Activated CD8-positive, alpha-beta memory T cell treated with anti-CD3 and anti-CD28 coated beads for 36 hours (primary cell): ENCODE data around the gene RASGRP1. TPM values are rescaled to one million over a fixed set of nuclear protein-coding genes. Genes with fewer than 3 reads are reported as not detected.

Experiments
- CTCF ChIA-PET: fragments of 350-600 bp; sonication (Branson Sonifier 250); formaldehyde crosslinking; loops from one replicate; lab custom pipeline; 2021; ENCODE audit warnings: antibody characterized with exemption; lab: Charles Lee
- POLR2A ChIA-PET: fragments of 350-600 bp; sonication (Branson Sonifier 250); formaldehyde crosslinking; loops from one replicate; lab custom pipeline; 2021; ENCODE audit warnings: antibody characterized with exemption; lab: Charles Lee
- total RNA-seq, 2 experiments: library from RNA; stranded (reverse); gene quantifications; one replicate each; pipeline ENCODE4 v1.2.3, GENCODE V29; 2021

Gene RASGRP1
- total RNA-seq, 2 experiments from 2014 or later, result 64.2 to 67.8 TPM

DNA sequence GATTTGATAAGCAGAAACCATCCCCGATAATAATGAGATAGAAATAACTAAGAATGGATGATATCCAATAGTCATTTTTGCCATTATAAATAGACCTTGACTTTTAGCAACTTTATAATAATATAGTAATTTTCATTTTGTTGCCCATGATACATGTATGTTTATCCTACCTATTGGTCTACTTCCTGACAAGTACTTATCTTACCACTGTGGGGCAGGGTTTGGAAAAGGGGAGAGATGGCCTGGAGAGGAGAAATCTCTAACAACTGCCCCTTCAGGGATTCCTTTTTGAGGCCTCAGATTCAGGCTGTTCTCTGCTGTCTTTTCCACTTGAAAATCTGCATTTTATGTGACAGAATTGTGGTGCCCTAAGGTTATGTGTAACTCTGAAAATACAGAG, 68.5 kb downstream of the RASGRP1 start:
- ChIA-PET POLR2A (interaction anchor here (1.1 kb wide), 1 partner anchor 9 kb away, joined by 4 read pairs; no protein-coding TSS in a partner anchor), CTCF (no interaction called here)

DNA sequence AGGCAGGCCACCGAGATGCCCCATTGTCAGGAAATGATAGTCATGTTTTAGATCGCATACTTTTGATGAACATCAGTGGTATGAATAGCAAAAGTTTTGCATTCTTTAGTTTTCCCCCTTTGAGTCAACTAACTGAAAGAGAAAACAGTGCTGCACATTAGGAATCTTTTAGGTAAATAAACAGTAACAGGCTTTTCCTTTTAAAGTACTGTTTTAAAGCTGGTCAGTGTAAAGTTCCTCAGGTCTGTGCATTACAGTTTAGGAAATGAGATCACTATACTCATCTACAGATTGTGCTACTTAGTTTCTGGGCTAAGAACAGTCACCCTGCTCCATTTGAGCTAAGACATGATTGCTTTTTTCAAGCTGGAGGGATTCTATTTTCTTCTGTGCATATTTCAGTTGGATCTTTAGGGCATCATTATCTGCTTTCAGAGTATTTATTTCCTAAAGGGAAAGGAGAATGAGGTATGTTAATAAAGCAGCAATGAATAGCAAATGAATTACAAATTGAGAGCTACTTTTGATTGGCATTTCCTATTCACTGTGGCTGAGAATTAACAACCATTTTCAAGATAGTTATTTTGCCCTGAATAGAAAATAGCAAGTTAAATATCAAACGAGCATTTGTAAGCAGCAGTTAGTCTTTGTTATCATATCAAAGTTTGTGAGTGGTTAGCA, 74.2 kb downstream of the RASGRP1 start:
- POLR2A ChIA-PET, result interaction anchor here (0.6 kb wide), 1 partner anchor 70 kb away, joined by 3 read pairs; no protein-coding TSS in a partner anchor

DNA sequence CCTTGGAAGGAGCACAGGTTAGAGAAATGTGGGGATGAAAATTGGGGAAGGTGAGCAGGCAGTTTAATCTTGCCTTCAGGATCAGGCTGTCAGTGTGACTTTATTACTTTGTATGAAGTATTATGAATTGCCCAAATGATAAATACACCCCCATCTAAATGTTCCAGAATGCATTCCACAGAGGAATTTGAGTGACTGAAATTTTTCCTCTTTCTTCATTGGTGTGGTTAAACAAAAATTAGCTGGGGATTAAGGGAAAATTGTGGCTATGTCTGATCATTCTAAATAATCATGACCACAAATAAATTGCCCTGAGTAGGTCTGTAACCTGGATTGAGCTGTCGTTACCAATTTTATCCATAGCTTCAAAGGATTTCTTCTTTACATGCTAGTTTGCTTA, 77.2 kb downstream of the RASGRP1 start:
- POLR2A ChIA-PET, result no interaction called here
- CTCF ChIA-PET, result interaction anchor here (0.9 kb wide), 1 partner anchor 210 kb away, joined by 4 read pairs; no protein-coding TSS in a partner anchor

More for the DNA sequence above, 74.2 kb downstream of the RASGRP1 start:
- CTCF ChIA-PET, result interaction anchor here (1.2 to 1.7 kb wide), 3 partner anchors 74 to 200 kb away, joined by 3 to 4 read pairs (median 4); partner anchors contain the start of gene RASGRP1

DNA sequence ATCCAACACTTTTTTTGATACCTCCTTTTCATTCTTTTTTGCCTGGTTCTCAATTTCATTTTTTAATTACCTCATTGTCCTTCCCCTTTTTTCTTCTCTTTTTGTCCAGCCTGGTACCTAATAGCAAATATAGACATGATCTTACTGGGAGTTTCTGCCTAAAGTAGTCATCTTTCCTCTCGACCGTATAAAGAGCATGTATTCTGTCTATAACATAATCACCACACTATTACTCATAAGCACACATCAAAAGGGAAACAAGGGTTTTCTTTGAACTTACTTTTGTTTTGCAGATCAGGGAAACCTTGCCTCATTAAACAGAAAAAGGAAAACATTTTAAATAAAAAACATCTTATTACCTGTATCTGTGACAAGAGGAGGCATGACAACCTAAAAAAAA, 77.7 kb downstream of the RASGRP1 start:
- CTCF ChIA-PET, result no interaction called here
- POLR2A ChIA-PET, result no interaction called here

DNA sequence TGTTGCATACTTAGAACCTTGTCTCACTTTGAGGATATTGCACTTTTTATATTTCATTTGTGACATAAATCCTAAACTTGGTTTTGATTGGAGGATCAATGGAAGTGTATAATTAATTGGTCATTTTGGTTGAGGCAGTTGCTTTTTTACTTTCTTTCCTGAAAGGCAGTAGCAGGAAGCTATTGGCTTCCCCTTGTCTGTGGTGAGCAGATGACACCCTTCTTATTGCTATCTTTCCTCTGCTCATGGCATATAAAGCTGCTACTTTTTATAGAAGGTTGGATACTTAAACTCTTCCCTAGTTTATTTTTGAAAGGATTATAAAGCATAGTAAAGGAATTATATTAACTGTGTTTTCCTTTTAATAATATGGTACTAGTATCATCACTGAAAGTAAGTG, 82.0 kb downstream of the RASGRP1 start:
- ChIA-PET CTCF (interaction anchor here (1.1 kb wide), 1 partner anchor 81 kb away, joined by 3 read pairs; the partner anchor contains the start of gene RASGRP1), POLR2A (no interaction called here)

DNA sequence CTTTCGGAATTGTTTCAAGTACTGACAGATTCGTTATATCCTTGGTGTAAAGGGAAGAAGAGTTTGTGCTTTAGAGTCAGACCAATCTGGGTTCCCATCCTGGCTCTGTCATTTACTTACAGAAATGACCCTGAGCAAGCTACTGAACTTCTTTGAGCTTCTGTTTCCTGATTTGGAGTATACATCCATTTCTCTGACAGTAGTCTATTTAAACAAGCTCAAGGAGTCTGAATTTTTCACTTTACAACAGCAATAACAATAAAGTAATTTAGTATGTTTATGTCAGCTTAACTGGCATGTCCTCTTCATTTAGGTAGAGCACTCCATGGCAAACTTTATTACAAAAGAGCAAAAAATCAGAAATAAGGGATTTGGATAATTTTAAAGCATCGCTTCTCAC, 82.9 kb downstream of the RASGRP1 start:
- ChIA-PET CTCF (interaction anchor here (1.1 kb wide), 1 partner anchor 82 kb away, joined by 3 read pairs; the partner anchor contains the start of gene RASGRP1), POLR2A (interaction anchor here (0.6 kb wide), 1 partner anchor 1382 kb away, joined by 10 read pairs; the partner anchor contains the start of gene MEIS2)

DNA sequence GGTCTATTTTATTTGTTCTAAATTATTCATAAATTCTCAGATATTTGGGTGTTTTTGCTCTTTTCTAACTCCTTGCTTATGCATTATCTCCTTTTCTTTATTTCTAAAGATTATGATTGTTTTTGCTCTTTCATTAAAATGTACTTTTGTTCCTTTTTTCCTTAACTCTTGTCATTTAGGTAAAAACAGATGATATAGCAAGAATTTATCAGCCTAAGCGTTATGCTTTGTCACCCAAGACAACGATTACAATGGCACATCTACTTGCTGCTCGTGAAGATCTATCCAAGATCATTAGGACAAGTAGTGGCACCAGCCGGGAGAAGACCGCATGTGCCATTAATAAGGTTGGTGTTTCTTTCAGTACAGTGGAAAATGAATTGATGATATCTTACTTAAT, 83.5 kb downstream of the RASGRP1 start:
- ChIA-PET CTCF (no interaction called here), POLR2A (no interaction called here)

DNA sequence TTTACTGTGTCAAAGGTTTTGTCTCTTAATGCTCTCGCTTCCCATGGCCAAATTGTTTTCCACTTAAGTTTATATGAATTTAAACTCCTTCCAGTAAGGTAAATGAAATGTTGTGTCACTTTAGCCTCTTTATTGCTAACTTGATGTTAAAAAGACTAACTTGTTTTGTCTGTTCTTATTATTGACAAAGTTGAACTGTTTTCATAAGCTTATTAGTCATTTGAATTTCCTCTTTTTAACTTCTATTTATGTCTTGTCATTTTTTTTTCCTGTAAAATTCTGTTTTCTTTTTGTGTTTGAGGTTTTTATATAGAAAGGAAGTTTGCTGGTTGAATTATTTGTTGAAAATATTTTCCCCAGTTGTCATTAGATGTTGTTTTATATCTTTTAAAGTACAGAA, 84.9 kb downstream of the RASGRP1 start:
- POLR2A ChIA-PET, result no interaction called here
- CTCF ChIA-PET, result interaction anchor here (1.8 to 2.1 kb wide), 2 partner anchors 211 to 220 kb away, joined by 4 read pairs; no protein-coding TSS in a partner anchor

DNA sequence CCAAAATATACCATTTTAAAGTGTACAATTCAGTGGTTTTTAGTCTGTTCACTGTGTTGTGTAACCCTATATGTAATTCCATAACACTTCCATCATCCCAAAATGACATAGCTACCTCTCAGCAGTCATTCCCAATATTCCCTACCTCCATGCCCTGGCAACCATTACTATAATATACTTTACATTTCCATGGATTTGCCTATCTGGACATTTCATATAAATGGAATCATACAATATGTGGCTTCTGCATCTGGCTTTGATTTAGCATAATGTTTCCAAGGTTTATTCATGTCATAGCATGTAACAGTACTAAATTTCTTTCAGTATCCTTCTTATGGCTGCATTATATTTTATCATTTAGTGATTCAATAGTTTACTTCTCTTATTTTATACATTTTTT, 85.3 kb downstream of the RASGRP1 start:
- CTCF ChIA-PET, result interaction anchor here (1.7 to 2.1 kb wide), 3 partner anchors 10 to 221 kb away, joined by 4 to 5 read pairs (median 4); no protein-coding TSS in a partner anchor
- POLR2A ChIA-PET, result no interaction called here

DNA sequence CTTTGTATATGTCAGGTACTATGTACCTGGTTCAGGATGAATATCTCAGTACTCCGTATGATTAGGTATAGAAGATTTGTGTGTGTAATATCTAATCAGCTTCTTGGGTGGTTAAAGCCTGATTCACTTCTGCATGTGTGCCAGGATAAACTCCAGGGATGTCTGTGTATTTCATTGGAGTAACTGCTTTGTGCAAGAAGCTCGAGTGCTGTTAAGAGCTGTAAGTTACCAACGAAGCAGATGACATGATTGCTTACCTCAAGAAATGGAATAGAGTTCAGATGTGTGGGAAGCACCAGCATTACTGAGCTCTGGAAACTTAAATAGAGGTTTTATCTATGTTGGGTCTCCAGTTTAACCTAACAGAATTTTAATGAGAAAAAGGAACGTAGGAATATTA, 87.0 kb downstream of the RASGRP1 start:
- POLR2A ChIA-PET, result no interaction called here
- CTCF ChIA-PET, result interaction anchor here (1.4 to 2.5 kb wide), 4 partner anchors 8 to 221 kb away, joined by 4 to 7 read pairs (median 6); no protein-coding TSS in a partner anchor

DNA sequence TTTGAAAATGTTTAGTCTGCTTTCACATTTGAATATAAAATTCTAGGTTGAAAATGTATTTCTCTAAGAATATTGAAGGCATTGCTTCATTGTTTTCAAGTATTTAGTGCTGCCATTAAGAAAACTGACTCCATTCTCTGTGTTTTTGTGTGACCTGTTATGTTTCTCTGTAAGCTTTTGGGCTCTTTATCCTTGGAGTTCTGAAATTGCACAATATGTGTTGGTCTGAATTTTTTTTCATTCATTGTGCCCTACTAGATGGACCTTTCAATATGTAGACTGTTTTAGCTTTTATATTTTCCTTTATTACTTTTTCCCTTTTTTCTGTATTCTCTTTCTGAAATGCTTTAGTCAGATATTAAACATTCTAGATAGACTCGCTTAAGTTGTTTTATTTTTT, 88.5 kb downstream of the RASGRP1 start:
- POLR2A ChIA-PET, result no interaction called here
- CTCF ChIA-PET, result interaction anchor here (1.8 kb wide), 1 partner anchor 223 kb away, joined by 4 read pairs; no protein-coding TSS in a partner anchor

DNA sequence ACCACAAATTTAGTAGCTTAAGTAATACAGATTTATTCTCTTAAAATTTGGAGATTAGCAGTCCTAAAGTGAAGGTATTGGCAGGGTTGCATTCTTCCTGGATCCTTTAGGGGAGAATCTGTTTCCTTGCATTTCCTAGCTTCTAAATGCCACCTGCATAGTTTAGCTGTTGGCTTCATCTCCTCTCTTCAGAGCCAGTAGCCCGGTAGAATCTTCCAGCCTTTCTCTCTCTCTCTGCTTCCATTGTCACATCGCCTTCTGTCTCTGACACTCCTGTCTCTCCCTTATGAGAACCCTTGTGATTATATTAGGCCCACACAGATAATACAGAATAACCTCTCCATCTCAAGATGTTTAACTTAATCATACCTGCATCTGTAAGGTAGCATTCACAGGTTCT, 89.3 kb downstream of the RASGRP1 start:
- POLR2A ChIA-PET, result interaction anchor here (1.0 to 1.9 kb wide), 2 partner anchors 35 to 89 kb away, joined by 3 to 6 read pairs; partner anchors contain the start of gene RASGRP1
- CTCF ChIA-PET, result interaction anchor here (1.7 to 1.8 kb wide), 2 partner anchors 214 to 224 kb away, joined by 4 to 14 read pairs; no protein-coding TSS in a partner anchor

DNA sequence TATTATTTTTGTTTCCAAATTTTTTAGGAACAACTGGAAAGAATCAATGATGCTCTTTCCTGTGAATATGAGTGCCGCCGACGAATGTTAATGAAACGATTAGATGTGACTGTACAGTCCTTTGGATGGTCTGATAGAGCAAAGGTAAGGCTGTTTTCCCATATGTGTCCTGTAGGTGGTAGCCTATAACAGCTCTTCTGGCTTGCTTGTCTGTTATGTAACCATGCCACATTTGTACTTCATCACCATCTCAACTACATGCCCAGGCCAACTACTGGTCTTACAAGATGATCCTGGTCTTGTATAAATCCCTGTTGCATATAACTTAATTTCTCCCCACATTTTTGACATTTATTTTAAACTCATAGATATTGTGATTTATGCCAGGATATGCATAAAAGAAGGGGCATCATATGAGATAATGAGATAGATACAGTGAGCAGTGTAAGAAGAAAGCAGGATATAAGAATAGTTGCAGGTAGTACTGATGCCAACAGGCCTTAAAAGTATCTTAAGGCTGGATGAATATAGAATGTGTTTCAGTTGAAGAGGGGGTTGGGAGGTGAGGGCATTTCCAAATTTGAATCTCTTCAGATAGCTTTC, 90.4 kb downstream of the RASGRP1 start:
- POLR2A ChIA-PET, result interaction anchor here (1.9 kb wide), 1 partner anchor 90 kb away, joined by 6 read pairs; the partner anchor contains the start of gene RASGRP1
- CTCF ChIA-PET, result interaction anchor here (1.7 to 1.8 kb wide), 2 partner anchors 215 to 226 kb away, joined by 4 to 14 read pairs; no protein-coding TSS in a partner anchor

DNA sequence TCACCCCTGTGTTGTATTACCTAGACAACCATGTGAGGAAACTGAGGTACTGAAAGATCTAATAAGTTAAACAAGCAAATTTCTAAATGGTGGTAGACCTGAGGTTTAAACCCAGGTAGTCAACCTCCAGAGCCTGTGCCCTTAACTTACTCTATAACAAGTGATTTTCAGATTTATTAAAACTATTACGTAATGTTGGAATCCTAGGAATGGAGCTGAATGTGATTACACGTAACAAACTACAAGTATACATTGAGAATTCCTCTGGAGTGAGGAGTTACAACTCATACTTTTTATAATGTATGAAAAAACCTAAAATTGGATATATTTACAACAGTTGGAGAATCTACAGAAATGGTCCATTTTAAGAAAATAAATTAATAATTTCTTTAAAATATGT, 92.6 kb downstream of the RASGRP1 start:
- ChIA-PET POLR2A (no interaction called here), CTCF (interaction anchor here (1.0 kb wide), 1 partner anchor 92 kb away, joined by 4 read pairs; the partner anchor contains the start of gene RASGRP1)

DNA sequence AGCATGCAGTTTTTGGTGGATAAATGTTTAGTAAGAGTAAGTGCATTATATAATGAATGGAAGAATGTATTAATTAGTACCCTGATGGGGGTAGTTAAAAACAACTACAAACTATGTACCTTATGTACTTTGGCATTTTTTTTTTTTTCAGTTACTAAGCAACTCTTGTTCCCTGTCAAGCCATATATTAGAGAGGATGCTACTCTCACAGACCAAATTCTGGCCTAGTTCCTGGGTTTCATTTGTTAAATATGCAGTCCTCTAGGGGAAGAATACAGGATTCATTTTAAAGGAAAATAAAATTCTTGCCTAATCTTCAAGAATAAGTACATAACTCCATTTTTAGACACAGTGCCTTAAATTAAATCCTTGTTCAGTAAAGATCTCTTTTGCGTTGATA, 93.8 kb downstream of the RASGRP1 start:
- CTCF ChIA-PET, result no interaction called here
- POLR2A ChIA-PET, result no interaction called here

DNA sequence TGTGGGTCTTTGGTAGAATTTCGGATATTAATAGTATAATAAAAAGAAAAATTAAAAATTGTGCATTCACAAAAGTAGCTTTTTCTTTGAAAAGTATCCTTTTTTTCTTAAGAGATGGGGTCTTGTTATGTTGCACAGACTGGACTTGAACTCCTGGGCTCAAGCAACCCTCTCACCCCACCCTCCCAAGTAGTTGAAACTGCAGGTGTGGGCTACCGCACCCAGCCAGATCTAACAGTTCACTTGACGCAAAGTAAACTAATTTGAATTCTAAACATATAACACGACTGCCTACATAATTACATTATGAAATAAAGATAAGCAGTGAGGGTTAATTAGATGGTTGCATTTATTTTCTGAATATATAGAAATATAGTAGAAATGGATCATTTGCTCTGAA, 99.9 kb downstream of the RASGRP1 start:
- ChIA-PET POLR2A (no interaction called here), CTCF (interaction anchor here (1.5 kb wide), 1 partner anchor 25 kb away, joined by 5 read pairs; no protein-coding TSS in a partner anchor)

DNA sequence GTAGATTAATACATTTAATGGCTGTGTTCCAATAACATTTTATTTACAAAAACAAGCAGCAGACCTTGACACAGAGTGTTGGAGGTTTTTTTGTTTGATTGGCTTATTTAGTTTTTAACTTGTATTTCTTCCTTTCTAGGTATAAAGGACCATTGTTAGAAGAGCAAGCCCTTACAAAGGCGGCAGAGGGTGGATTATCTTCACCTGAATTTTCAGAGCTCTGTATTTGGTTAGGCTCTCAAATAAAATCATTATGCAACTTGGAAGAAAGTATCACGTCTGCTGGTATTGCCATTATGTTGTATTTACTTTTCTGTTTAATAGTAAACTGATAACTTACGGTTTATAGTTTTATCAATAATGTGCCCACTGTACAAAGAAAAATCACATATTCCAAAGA, 100.7 kb downstream of the RASGRP1 start:
- POLR2A ChIA-PET, result no interaction called here

DNA sequence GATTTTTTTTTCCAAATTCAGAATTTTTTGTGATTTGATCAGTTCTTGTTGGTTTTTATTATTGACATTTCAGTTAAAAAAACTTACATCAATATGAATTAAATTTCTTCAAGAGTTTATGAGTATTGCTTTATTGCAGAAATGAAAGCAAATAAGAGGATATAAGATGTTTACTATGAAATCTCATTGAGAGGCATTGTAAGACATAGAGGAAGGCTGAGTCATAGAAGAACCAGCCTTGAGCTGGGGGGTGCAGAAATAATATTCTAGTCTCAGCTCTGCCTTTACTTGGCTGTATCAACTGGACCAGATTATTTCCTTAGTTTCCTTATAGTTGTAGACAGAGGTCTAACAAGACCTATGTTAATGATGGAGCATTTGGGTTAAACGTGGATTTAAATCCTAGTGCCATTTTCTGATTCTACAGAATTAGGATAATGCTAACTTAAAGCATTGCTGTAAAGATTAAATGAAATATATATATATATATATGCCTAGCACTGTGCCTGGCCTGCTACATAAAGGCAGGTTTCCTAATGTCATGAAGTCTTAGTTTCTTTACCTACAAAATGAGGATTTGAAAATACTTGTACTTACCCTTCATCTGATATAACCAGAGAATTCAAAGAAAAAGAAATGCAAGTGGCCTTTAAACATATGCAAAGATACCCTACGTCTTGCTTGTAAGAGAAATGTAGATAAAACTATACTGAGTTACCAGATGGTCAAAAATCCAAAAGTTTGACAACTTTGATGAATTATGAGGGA, 103.4 kb downstream of the RASGRP1 start:
- POLR2A ChIA-PET, result interaction anchor here (0.7 kb wide), 1 partner anchor 238 kb away, joined by 5 read pairs; no protein-coding TSS in a partner anchor
- CTCF ChIA-PET, result interaction anchor here (1.3 kb wide), 1 partner anchor 230 kb away, joined by 4 read pairs; no protein-coding TSS in a partner anchor

More for the DNA sequence above, 100.7 kb downstream of the RASGRP1 start:
- CTCF ChIA-PET, result interaction anchor here (1.2 to 1.5 kb wide), 2 partner anchors 24 to 233 kb away, joined by 3 to 5 read pairs; no protein-coding TSS in a partner anchor
